Stomach (tissue), 9 donors: ENCODE results near the gene STK33. TPM values are rescaled to one million over a fixed set of nuclear protein-coding genes. Genes with fewer than 3 reads are reported as not detected.

Experiments
- DNase-seq, 2 donors: peaks; one replicate each; pipeline versions ENCODE4 v3.0.0 to v3.0.0-alpha.2; 2013 to 2019
- H3K27ac ChIP-seq, 5 donors: fragments of 200-600 bp in 4 of 5; sonication (generic) in 4 of 5; one replicate each; pipeline ENCODE4 v1.5.1; 2013 to 2019; ENCODE audit warnings: mild to moderate bottlenecking in 1 of 5, moderate library complexity in 1 of 5
- H3K27me3 ChIP-seq, 3 donors: fragments of 200-600 bp; sonication (generic); one replicate each; pipeline ENCODE4 v1.5.1; 2017 to 2019; ENCODE audit warnings: mixed run types in 1 of 3
- H3K36me3 ChIP-seq, 4 donors: fragments of 200-600 bp; sonication (generic); 1 replicate in 3 of 4; 2 replicates in 1 of 4; pipeline ENCODE4 v1.5.1; 2016 to 2019
- H3K4me1 ChIP-seq, 4 donors: fragments of 200-600 bp; sonication (generic); one replicate each; pipeline ENCODE4 v1.5.1; 2016 to 2019
- H3K4me3 ChIP-seq, 4 donors: fragments of 200-600 bp; sonication (generic) in 3 of 4; one replicate each; pipeline ENCODE4 v1.5.1; 2016 to 2019; ENCODE audit warnings: mild to moderate bottlenecking in 1 of 4
- H3K9me3 ChIP-seq, 4 donors: fragments of 200-600 bp; sonication (generic); one replicate each; pipeline ENCODE4 v1.5.1; 2016 to 2019
- EP300 ChIP-seq: sonication (generic); formaldehyde crosslinking; IDR thresholded peaks from one replicate; pipeline ENCODE4 v1.6.1; 2017; ENCODE audit warnings: antibody characterized with exemption
- POLR2A ChIP-seq, 4 donors: fragments of 450-650 bp; IDR thresholded peaks; one replicate each; pipeline ENCODE4 v1.6.1; 2016; ENCODE audit warnings: antibody characterized with exemption in 4 of 4, control low read depth in 2 of 4, mild to moderate bottlenecking in 1 of 4, moderate library complexity in 1 of 4
- POLR2AphosphoS5 ChIP-seq, 3 donors: sonication (generic); formaldehyde crosslinking; IDR thresholded peaks; one replicate each; pipeline ENCODE4 v1.6.1; 2016; ENCODE audit warnings: antibody characterized with exemption in 3 of 3
- WGBS, 5 donors: extraction: QIAGEN DNeasy Blood & Tissue Kit in 3 of 5; methylation state at CpG; one replicate each; pipeline versions ENCODE4 v1.1.5 to v1.1.7; 2013 to 2018; 5-methylcytosine and 5-hydroxymethylcytosine counted together
- intact Hi-C: fragments of 100-400 bp; cut with DNase I; formaldehyde crosslinking; loops from one replicate; pipeline ENCODE4 v1.15.1; 2023; ENCODE audit warnings: low total_unique reads
- polyA plus RNA-seq, 3 donors: library from polyadenylated mRNA; stranded (reverse); fragments of 200-250 nt; gene quantifications; one replicate each; pipeline ENCODE4 v1.2.3, GENCODE V29; 2013
- total RNA-seq, 5 donors: library from RNA; depleted of rRNA; stranded (reverse); fragments of >200 nt; gene quantifications; one replicate each; pipeline versions ENCODE4 v1.1.0 to v1.2.3, GENCODE V29; 2014 to 2016
- TF ChIP-seq, protein P1 (sequence below), 7 experiments: fragments of 450-650 bp in 4 of 7; fragments of 200-600 bp in 3 of 7; sonication (generic) in 3 of 7; IDR thresholded peaks; one replicate each; pipeline ENCODE4 v1.5.1; 2016 to 2019; ENCODE audit warnings: antibody characterized with exemption in 7 of 7, control low read depth in 2 of 7, mild to moderate bottlenecking in 1 of 7
- donor health status: healthy with polysubstance abuse.
- donor health status: Bipolar disorder and iron deficiency.
- donor health status: healthy.

Gene STK33
- total and polyA plus RNA-seq, 8 donors: 3.1 to 21.3 (median 10.9) TPM; not detected in 1

DNA sequence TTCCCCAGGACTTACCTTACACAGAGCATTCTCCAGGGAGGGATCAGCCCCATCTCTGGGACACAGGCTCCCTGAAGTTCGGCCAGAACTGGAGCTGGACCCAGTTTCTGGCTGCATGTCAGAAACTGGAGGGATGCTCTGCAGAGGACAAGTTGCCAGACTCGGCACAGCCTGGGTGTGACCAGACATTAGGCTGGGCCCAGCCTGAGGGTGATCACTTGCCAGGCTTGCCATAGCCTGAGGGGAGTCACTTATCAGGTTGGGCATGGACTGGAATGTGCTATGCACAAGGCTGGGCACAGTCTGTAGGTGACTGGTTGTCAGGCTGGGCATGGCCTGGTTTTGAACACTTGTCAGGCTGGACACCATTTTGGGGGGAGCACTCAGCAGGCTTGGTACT lies 30.7 kb upstream of the STK33 start:
- Histone ChIP-seq H3K27ac (no peak overlapping the region), H3K4me1 (no peaks in the 10 kb centered on the region), H3K36me3 (peaks cover 23 to 64% (median 59%) of the 10 kb centered on the region in 4 donors), H3K4me3 (no peak overlapping the region), H3K9me3 (no peaks in the 10 kb centered on the region), H3K27me3 (no peaks in the 10 kb centered on the region)
- 86 to 100% (median 92%) methylated on average over 2 of the region's 2 CpGs for WGBS, 5 donors
- no peak for DNase-seq
- intact Hi-C loops: no loop called here
- no peak for TF ChIP-seq POLR2AphosphoS5 (IDR thresholded peaks at IDR 0.05)
- no peak for TF ChIP-seq POLR2A (IDR thresholded peaks at IDR 0.05)
- no peak for TF ChIP-seq EP300
- TF ChIP-seq, protein P1, sequence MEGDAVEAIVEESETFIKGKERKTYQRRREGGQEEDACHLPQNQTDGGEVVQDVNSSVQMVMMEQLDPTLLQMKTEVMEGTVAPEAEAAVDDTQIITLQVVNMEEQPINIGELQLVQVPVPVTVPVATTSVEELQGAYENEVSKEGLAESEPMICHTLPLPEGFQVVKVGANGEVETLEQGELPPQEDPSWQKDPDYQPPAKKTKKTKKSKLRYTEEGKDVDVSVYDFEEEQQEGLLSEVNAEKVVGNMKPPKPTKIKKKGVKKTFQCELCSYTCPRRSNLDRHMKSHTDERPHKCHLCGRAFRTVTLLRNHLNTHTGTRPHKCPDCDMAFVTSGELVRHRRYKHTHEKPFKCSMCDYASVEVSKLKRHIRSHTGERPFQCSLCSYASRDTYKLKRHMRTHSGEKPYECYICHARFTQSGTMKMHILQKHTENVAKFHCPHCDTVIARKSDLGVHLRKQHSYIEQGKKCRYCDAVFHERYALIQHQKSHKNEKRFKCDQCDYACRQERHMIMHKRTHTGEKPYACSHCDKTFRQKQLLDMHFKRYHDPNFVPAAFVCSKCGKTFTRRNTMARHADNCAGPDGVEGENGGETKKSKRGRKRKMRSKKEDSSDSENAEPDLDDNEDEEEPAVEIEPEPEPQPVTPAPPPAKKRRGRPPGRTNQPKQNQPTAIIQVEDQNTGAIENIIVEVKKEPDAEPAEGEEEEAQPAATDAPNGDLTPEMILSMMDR (IDR thresholded peaks at IDR 0.05): no peak

DNA sequence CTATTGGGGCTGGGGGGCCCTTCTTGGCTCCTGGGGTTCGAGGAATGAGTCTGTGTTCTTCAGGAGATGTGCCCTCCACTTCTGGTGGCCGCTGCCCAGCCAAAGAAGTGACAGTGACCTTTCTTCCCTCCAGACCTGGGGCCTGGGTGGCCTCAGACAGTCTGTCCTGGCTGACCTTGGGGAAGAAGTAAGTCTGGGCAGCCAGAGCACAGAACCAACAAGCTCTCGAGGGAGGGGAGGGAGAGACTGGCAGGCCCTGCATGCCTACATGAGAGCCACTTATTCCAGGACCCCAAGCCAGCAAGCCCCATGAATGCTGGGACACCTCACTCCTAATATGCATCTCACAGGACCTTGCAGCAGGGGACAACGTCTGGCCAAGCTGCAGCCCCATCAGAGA lies 27.1 kb upstream of the STK33 start:
- no peak for DNase-seq
- Histone ChIP-seq H3K27me3 (no peaks in the 10 kb centered on the region), H3K27ac (no peak overlapping the region), H3K36me3 (peaks cover 32 to 94% (median 91%) of the 10 kb centered on the region in 4 donors), H3K4me3 (no peak overlapping the region), H3K4me1 (no peaks in the 10 kb centered on the region), H3K9me3 (no peaks in the 10 kb centered on the region)
- intact Hi-C loops: no loop called here
- 72 to 80% (median 76%) methylated on average over 3 to 4 of the region's 4 CpGs for WGBS, 5 donors
- TF ChIP-seq, protein P1 (IDR thresholded peaks at IDR 0.05): no peak

DNA sequence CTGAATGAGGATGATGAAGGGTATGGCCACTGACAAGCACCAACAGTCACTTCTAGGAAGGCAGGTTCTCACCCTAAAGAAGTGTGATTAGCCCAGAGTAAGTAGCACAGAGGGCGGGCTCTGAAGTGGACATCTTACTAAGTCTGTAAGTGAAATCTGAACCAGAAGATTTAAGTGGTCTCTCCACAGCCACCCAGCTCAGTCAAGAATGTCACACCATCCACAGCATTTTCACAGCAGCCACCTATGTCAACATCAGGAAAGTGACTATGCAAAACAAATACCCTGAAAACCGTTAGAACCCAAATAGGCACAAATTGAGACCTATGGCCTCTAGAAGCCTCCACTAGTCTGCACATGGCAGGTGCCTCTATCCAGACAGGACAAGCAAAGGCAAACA lies 23.0 kb upstream of the STK33 start:
- no peak for TF ChIP-seq EP300
- no peak for TF ChIP-seq POLR2AphosphoS5 (IDR thresholded peaks at IDR 0.05)
- TF ChIP-seq, protein P1 (IDR thresholded peaks at IDR 0.05): no peak
- TF ChIP-seq POLR2A (IDR thresholded peaks at IDR 0.05): no peak
- no peaks in the 10 kb centered on the region for H3K9me3 ChIP-seq
- WGBS, 5 donors: 61 to 74% (median 68%) methylated on average over 2 of the region's 2 CpGs
- H3K27ac ChIP-seq: no peak overlapping the region
- H3K27me3 ChIP-seq: no peaks in the 10 kb centered on the region
- no peaks in the 10 kb centered on the region for H3K4me1 ChIP-seq
- intact Hi-C loops: no loop called here
- no peak overlapping the region for H3K4me3 ChIP-seq
- H3K36me3 ChIP-seq: peaks cover 9 to 93% (median 70%) of the 10 kb centered on the region in 4 donors
- no peak for DNase-seq

DNA sequence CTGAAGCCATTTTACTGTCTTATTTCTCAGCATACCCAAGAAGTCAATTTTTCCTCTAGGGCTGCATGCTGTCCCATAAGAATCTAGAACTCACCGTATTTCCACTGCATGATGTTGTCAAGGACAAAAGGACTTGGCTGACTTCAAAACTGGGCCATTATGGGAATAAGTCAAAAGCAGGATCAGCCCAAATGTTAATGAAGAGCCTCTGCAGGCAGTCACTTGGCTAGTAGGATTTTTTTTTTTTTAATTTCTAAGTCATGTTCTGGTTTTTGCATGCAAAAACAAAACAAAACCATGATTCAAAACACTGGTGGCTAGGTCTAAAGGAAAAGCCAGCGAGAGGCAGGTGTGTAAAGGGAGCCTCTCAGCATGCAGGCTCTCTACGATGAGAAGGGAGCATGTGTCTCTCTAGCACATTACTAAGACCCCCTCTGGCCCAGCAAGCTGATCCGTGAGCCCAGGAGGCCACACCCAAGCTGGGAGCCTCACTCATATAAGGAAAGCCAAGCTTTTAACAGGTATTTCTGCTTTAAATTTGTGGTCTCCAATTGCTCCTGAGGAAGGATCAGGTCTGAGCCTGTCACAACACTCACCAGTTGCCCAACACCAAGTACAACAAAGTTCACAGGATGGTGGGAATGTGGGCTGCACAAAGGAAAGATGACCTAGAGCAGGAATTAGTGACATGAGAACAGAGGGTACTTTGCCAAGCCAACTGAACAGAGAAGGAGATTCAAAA lies 21.4 kb upstream of the STK33 start:
- no peaks in the 10 kb centered on the region for H3K9me3 ChIP-seq
- no peak overlapping the region for H3K4me3 ChIP-seq
- intact Hi-C loops: no loop called here
- no peaks in the 10 kb centered on the region for H3K4me1 ChIP-seq
- 86 to 96% (median 88%) methylated on average over 4 of the region's 4 CpGs for WGBS, 5 donors
- no peaks in the 10 kb centered on the region for H3K27me3 ChIP-seq
- no peak overlapping the region for H3K27ac ChIP-seq
- H3K36me3 ChIP-seq: peaks cover 9 to 77% (median 54%) of the 10 kb centered on the region in 4 donors
- TF ChIP-seq POLR2AphosphoS5 (IDR thresholded peaks at IDR 0.05) (no peak), EP300 (no peak)
- TF ChIP-seq, protein P1 (IDR thresholded peaks at IDR 0.05): no peak
- no peak for DNase-seq
